Embryonic facial prominence (tissue), 1 donor: ENCODE data around the gene PROKR2.

Source experiments
- DNase-seq: peaks from one replicate; pipeline ENCODE4 v3.0.0-alpha.2; 2016; ENCODE audit errors: extremely low spot score

Gene PROKR2

DNA sequence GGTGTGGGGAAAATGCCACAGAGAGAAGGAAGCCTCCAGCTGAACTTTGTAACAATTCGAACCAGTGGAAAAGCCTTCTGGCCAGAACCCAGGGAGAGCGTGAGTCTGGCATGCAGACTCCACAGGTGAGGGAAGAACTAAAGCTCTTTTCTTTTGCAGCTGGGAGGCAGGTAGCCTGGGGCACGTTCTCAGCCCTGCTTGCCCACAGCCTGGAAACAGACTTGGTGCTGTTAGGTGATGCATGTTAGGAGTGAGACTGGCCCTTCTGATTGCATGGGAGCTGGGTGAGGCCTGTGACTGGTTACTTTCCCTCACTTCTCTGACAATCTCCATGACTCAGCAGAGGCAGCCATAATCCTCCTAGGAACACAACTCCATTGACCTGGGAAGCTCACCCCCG is 34.2 kb downstream of the PROKR2 start:
- no peak for DNase-seq

DNA sequence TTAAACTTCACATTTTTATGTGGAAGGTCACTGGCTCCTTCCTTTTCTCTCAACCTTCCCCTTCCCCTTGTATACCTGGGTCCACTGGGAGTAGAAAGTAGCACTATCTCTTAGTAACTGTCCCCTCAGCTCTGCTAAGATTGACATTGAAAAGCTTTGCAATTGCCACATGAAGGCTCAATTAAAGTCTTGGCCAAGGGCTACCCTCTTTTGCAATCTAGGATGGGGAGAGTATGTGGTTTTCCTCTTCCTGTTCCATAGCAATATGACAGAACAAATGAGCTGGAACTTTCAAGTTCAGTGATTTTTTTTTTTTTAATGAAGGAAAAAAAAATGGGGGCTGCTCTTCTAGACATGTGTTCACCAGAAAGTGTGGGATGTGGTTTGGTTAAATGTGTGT is 37.1 kb downstream of the PROKR2 start:
- DNase-seq: no peak

DNA sequence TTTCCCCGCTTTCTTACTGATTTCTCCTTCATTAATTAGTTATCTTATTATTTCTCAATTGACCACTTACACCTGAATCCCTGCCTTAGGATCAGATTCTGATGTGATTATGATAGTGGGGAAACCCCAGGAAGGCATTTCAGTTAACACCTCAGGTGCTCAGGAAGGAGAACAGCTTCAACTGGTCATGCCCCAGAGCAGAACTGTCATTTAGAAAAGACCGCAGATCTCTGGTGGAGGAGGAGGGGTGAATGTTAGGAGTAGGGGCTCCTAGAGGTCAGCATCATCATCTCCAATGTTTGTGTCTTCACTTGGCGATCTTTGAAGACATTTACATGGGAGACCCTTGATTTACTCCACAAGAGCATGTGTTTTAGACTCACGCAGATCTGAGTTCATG is 44.5 kb downstream of the PROKR2 start:
- DNase-seq: no peak

DNA sequence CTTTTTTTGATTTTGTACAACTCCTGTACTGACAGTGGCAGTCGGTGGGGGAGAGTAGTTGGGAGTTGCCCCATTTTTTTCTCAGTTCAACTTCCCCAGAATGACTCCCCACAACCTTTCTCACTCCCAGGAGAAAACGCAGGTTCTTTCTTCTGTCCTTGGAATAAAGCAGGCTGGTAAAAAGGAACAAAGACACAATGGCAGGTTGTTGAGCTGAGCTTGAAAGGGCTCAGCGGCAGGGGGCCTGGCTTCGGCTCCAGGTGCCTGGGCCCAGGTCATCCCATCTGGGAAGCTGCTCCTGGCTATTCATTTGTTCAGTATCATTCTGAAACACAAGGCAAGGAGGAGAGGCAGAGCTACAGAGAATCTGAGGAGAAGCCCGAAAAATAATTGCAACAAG is 46.2 kb downstream of the PROKR2 start:
- no peak for DNase-seq

DNA sequence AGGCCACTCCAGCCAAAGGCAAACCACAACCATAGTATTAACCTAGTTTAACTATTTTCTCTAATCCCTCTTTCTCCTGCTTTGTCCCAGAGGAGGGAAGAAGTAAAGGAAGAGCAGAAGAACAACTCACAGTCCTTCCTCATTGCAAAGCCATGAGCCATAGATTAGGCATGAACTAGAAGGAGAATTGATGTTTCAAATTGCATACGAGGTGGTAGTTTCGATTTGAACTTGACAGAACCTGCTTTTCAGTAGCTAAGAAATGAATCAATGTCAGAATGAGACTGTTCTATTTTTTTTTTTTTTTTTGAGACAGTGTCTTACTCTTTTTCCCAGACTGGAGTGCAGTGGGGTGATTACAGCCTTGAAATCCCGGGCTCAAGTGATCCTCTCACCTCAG is 48.3 kb downstream of the PROKR2 start:
- no peak for DNase-seq

DNA sequence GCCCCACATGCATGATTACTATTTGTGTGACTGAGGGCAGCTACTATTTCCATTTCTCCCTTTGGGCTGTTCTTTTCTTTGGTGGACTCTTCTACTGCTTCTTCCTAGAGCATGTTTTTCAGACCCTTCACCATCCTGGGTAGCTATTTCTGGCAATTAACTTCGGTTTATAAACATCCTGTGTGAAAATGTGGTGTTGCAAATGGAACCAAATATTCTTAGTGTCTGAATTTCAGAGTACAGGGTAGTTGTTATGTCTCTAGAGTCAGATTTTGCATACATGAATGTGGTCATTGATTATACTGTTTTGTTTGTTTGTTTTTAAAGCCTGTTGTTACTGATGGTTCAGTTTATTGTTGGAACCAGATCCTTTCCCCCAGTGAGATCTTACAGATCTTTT is 49.7 kb downstream of the PROKR2 start:
- no peak for DNase-seq
